CD4-positive, alpha-beta memory T cell (primary cell): Measurements from ENCODE around the gene FRMD7. TPM values are rescaled to one million over a fixed set of nuclear protein-coding genes. Genes with fewer than 3 reads are reported as not detected.
A peak's percentile ranks its signal among the peaks of the same experiment; 100 is the strongest.

Experiments
- CTCF ChIA-PET: fragments of 350-600 bp; sonication (Branson Sonifier 250); formaldehyde crosslinking; loops from one replicate; lab custom pipeline; 2021; ENCODE audit warnings: inconsistent platforms; ENCODE audit not compliant: partially characterized antibody; lab: Charles Lee
- POLR2A ChIA-PET: fragments of 350-600 bp; sonication (Branson Sonifier 250); formaldehyde crosslinking; loops from one replicate; lab custom pipeline; 2021; ENCODE audit not compliant: partially characterized antibody; lab: Charles Lee
- DNase-seq, 5 donors: peaks; one replicate each; pipeline versions ENCODE4 v3.0.0 to v3.0.0-alpha.2; 2020 to 2022; ENCODE audit warnings: mixed read lengths in 1 of 5
- H3K27ac ChIP-seq: one replicate; pipeline ENCODE4 v1.7.0; 2013; ENCODE audit warnings: low read depth, low read length
- H3K27me3 ChIP-seq: 2 replicates; pipeline ENCODE4 v1.7.0; 2013; ENCODE audit warnings: mild to moderate bottlenecking, low read length, moderate library complexity; ENCODE audit not compliant: insufficient read depth
- H3K36me3 ChIP-seq: 2 replicates; pipeline ENCODE4 v1.7.0; 2013; ENCODE audit warnings: mild to moderate bottlenecking, low read length, moderate library complexity; ENCODE audit not compliant: insufficient read depth
- H3K4me1 ChIP-seq: 2 replicates; pipeline ENCODE4 v1.7.0; 2013; ENCODE audit warnings: mild to moderate bottlenecking, low read length, moderate library complexity; ENCODE audit not compliant: insufficient read depth
- H3K4me3 ChIP-seq, 2 donors: one replicate each; pipeline ENCODE4 v1.7.0; 2013; ENCODE audit warnings: low read length in 2 of 2, mild to moderate bottlenecking in 1 of 2
- H3K9me3 ChIP-seq, 2 donors: one replicate each; pipeline ENCODE4 v1.7.0; 2013; ENCODE audit warnings: low read length in 2 of 2, control low read depth in 1 of 2; ENCODE audit not compliant: control insufficient read depth in 1 of 2
- H3K27ac Mint-ChIP-seq, 7 donors: one replicate each; pipeline ENCODE4 v1.8.0; 2020 to 2021; ENCODE audit warnings: mixed read lengths in 7 of 7, mild to moderate bottlenecking in 6 of 7, inconsistent platforms in 3 of 7, moderate library complexity in 3 of 7
- H3K27me3 Mint-ChIP-seq, 2 donors: one replicate each; pipeline ENCODE4 v1.8.0; 2020 to 2021; ENCODE audit warnings: mixed read lengths in 2 of 2
- H3K36me3 Mint-ChIP-seq, 2 donors: one replicate each; pipeline ENCODE4 v1.8.0; 2020 to 2021; ENCODE audit warnings: mixed read lengths in 2 of 2, inconsistent platforms in 1 of 2, mild to moderate bottlenecking in 1 of 2
- H3K4me1 Mint-ChIP-seq, 4 donors: one replicate each; pipeline ENCODE4 v1.8.0; 2020 to 2021; ENCODE audit warnings: mixed read lengths in 4 of 4, mild to moderate bottlenecking in 1 of 4
- H3K4me3 Mint-ChIP-seq, 8 donors: one replicate each; pipeline ENCODE4 v1.8.0; 2020 to 2021; ENCODE audit warnings: mixed read lengths in 8 of 8, mild to moderate bottlenecking in 7 of 8, moderate library complexity in 6 of 8, inconsistent platforms in 3 of 8
- H3K9me3 Mint-ChIP-seq, 8 donors: one replicate each; pipeline ENCODE4 v1.8.0; 2020 to 2021; ENCODE audit warnings: mixed read lengths in 8 of 8, mild to moderate bottlenecking in 5 of 8, inconsistent platforms in 3 of 8, moderate library complexity in 1 of 8
- intact Hi-C: fragments of 100-400 bp; cut with micrococcal nuclease; formaldehyde crosslinking; loops from one replicate; pipeline ENCODE4 v1.15.1; 2023
- polyA plus RNA-seq, 2 donors: library from polyadenylated mRNA; unstranded; fragments of 300-500 nt; fragmentation: Illumina TruSeq; gene quantifications; one replicate each; pipeline ENCODE4 v1.2.3, GENCODE V29; 2021
- total RNA-seq, 2 experiments: library from RNA; stranded (reverse); gene quantifications; one replicate each; pipeline ENCODE4 v1.2.3, GENCODE V29; 2021

Gene FRMD7
- total and polyA plus RNA-seq, 4 experiments from 2014 or later = not detected

- no peaks in the 10 kb centered on the region for H3K27me3 Mint-ChIP-seq
- H3K4me3 Mint-ChIP-seq = peak overlapping the region in 1 of 8 donors; percentile 32
These were observed 83.8 kb downstream of the FRMD7 start for GRCh38 chrX:132043977-132044376.

GRCh38 chrX:132041015-132041414, 86.8 kb downstream of the FRMD7 start:
- no peak overlapping the region for H3K27ac Mint-ChIP-seq
- CTCF ChIA-PET = no interaction called here
- H3K4me3 Mint-ChIP-seq = no peak overlapping the region
- H3K9me3 Mint-ChIP-seq = no peaks in the 10 kb centered on the region
- peaks cover 15 to 64% (median 41%) of the 10 kb centered on the region in 4 donors for H3K4me1 Mint-ChIP-seq
- Histone ChIP-seq H3K9me3 (no peaks in the 10 kb centered on the region), H3K4me1 (peaks cover 42% of the 10 kb centered on the region), H3K4me3 (no peak overlapping the region), H3K27me3 (no peaks in the 10 kb centered on the region), H3K36me3 (no peaks in the 10 kb centered on the region), H3K27ac (no peak overlapping the region)
- POLR2A ChIA-PET = no interaction called here
- H3K27me3 Mint-ChIP-seq = no peaks in the 10 kb centered on the region
- intact Hi-C loops = no loop called here
- DNase-seq = no peak
- H3K36me3 Mint-ChIP-seq = no peaks in the 10 kb centered on the region

More at GRCh38 chrX:132043977-132044376, 83.8 kb downstream of the FRMD7 start:
- Histone ChIP-seq H3K4me1 (peaks cover 32% of the 10 kb centered on the region), H3K4me3 (no peak overlapping the region), H3K27ac (no peak overlapping the region), H3K36me3 (no peaks in the 10 kb centered on the region), H3K27me3 (no peaks in the 10 kb centered on the region), H3K9me3 (no peaks in the 10 kb centered on the region)
- intact Hi-C loops = no loop called here
- no peak overlapping the region for H3K27ac Mint-ChIP-seq
- CTCF ChIA-PET = no interaction called here
- no peaks in the 10 kb centered on the region for H3K9me3 Mint-ChIP-seq
- no peaks in the 10 kb centered on the region for H3K36me3 Mint-ChIP-seq
- POLR2A ChIA-PET = no interaction called here
- H3K4me1 Mint-ChIP-seq = peaks cover 16 to 63% (median 37%) of the 10 kb centered on the region in 4 donors
- DNase-seq = no peak

GRCh38 chrX:132040066-132040465, 87.8 kb downstream of the FRMD7 start:
- intact Hi-C loops = no loop called here
- no peak overlapping the region for H3K4me3 ChIP-seq
- Mint-ChIP-seq H3K27ac (no peak overlapping the region), H3K27me3 (no peaks in the 10 kb centered on the region), H3K9me3 (no peaks in the 10 kb centered on the region), H3K36me3 (peaks cover 0 to 2% of the 10 kb centered on the region in 2 donors), H3K4me3 (no peak overlapping the region), H3K4me1 (peaks cover 18 to 62% (median 42%) of the 10 kb centered on the region in 4 donors)
- peaks cover 45% of the 10 kb centered on the region for H3K4me1 ChIP-seq
- DNase-seq = no peak
- no peaks in the 10 kb centered on the region for H3K36me3 ChIP-seq
- ChIA-PET CTCF (no interaction called here), POLR2A (no interaction called here)
- no peak overlapping the region for H3K27ac ChIP-seq
- no peaks in the 10 kb centered on the region for H3K9me3 ChIP-seq
- no peaks in the 10 kb centered on the region for H3K27me3 ChIP-seq

- Mint-ChIP-seq H3K4me3 (no peak overlapping the region), H3K27me3 (no peaks in the 10 kb centered on the region), H3K4me1 (peaks cover 28 to 73% (median 50%) of the 10 kb centered on the region in 4 donors), H3K9me3 (no peaks in the 10 kb centered on the region), H3K36me3 (peaks cover 0 to 2% of the 10 kb centered on the region in 2 donors), H3K27ac (no peak overlapping the region)
- ChIA-PET POLR2A (no interaction called here), CTCF (no interaction called here)
- no peaks in the 10 kb centered on the region for H3K36me3 ChIP-seq
- H3K4me3 ChIP-seq = no peak overlapping the region
- no peaks in the 10 kb centered on the region for H3K27me3 ChIP-seq
- H3K9me3 ChIP-seq = no peaks in the 10 kb centered on the region
- H3K4me1 ChIP-seq = peaks cover 64% of the 10 kb centered on the region
- intact Hi-C loops = no loop called here
- no peak overlapping the region for H3K27ac ChIP-seq
- no peak for DNase-seq
These were observed 90.3 kb downstream of the FRMD7 start for GRCh38 chrX:132037479-132037993.

GRCh38 chrX:132034648-132035047, 93.2 kb downstream of the FRMD7 start:
- H3K4me1 Mint-ChIP-seq = peaks cover 38 to 70% (median 53%) of the 10 kb centered on the region in 4 donors
- peaks cover 75% of the 10 kb centered on the region for H3K4me1 ChIP-seq
- H3K36me3 Mint-ChIP-seq = peaks cover 0 to 4% of the 10 kb centered on the region in 2 donors
- DNase-seq = no peak
- H3K4me3 ChIP-seq = no peak overlapping the region
- intact Hi-C loops = no loop called here
- H3K27me3 Mint-ChIP-seq = no peaks in the 10 kb centered on the region
- no peak overlapping the region for H3K27ac ChIP-seq
- H3K9me3 ChIP-seq = no peaks in the 10 kb centered on the region
- POLR2A ChIA-PET = no interaction called here
- no peaks in the 10 kb centered on the region for H3K27me3 ChIP-seq
- no peaks in the 10 kb centered on the region for H3K9me3 Mint-ChIP-seq
- CTCF ChIA-PET = no interaction called here
- H3K4me3 Mint-ChIP-seq = peak overlapping the region in 1 of 8 donors; percentile 18
- H3K36me3 ChIP-seq = no peaks in the 10 kb centered on the region
- peak overlapping the region in 1 of 7 donors; percentile 15 for H3K27ac Mint-ChIP-seq

GRCh38 chrX:132033166-132033565, 94.7 kb downstream of the FRMD7 start:
- H3K4me1 ChIP-seq = peaks cover 83% of the 10 kb centered on the region
- H3K36me3 ChIP-seq = no peaks in the 10 kb centered on the region
- no peak overlapping the region for H3K27ac Mint-ChIP-seq
- no peaks in the 10 kb centered on the region for H3K27me3 ChIP-seq
- H3K27me3 Mint-ChIP-seq = no peaks in the 10 kb centered on the region
- H3K4me1 Mint-ChIP-seq = peaks cover 47 to 73% (median 61%) of the 10 kb centered on the region in 4 donors
- H3K4me3 ChIP-seq = no peak overlapping the region
- peaks cover 0 to 9% of the 10 kb centered on the region in 2 donors for H3K36me3 Mint-ChIP-seq
- DNase-seq = no peak
- intact Hi-C loops = no loop called here
- ChIA-PET POLR2A (interaction anchor here (3.2 kb wide), 1 partner anchor 10 kb away, joined by 16 read pairs; the partner anchor contains the start of gene STK26), CTCF (interaction anchor here (0.6 kb wide), 1 partner anchor 59 kb away, joined by 4 read pairs; no protein-coding TSS in a partner anchor)
- no peaks in the 10 kb centered on the region for H3K9me3 Mint-ChIP-seq
- no peaks in the 10 kb centered on the region for H3K9me3 ChIP-seq
- peak overlapping the region in 2 of 8 donors; percentile 8 to 35 for H3K4me3 Mint-ChIP-seq
- H3K27ac ChIP-seq = no peak overlapping the region

- H3K9me3 Mint-ChIP-seq = no peaks in the 10 kb centered on the region
- Histone ChIP-seq H3K4me3 (no peak overlapping the region), H3K27ac (no peak overlapping the region), H3K4me1 (peaks cover 82% of the 10 kb centered on the region), H3K27me3 (no peaks in the 10 kb centered on the region), H3K36me3 (no peaks in the 10 kb centered on the region), H3K9me3 (no peaks in the 10 kb centered on the region)
- H3K27ac Mint-ChIP-seq = peak overlapping the region in 6 of 7 donors; percentile 2 to 52 (median 30)
- DNase-seq = peak in 1 of 5 donors; percentile 0
- peaks cover 0 to 10% of the 10 kb centered on the region in 2 donors for H3K36me3 Mint-ChIP-seq
- H3K27me3 Mint-ChIP-seq = no peaks in the 10 kb centered on the region
- POLR2A ChIA-PET = interaction anchor here (3.2 kb wide), 1 partner anchor 8 kb away, joined by 16 read pairs; the partner anchor contains the start of gene STK26
- intact Hi-C loops = no loop called here
- peaks cover 50 to 73% (median 61%) of the 10 kb centered on the region in 4 donors for H3K4me1 Mint-ChIP-seq
- CTCF ChIA-PET = interaction anchor here (1.2 kb wide), 1 partner anchor 8 kb away, joined by 3 read pairs; the partner anchor contains the start of gene STK26
- peak overlapping the region in 6 of 8 donors; percentile 25 to 64 (median 40) for H3K4me3 Mint-ChIP-seq
These were observed 96.0 kb downstream of the FRMD7 start for GRCh38 chrX:132031867-132032266.
